H1 (cell line): ENCODE results near the gene CNOT10. TPM values are rescaled to one million over a fixed set of nuclear protein-coding genes. Genes with fewer than 3 reads are reported as not detected.

Experiments
- RNF2 ChIP-seq: fragments of 200-900, 300-1000 bp; sonication (generic); IDR thresholded peaks from 2 replicates; pipeline ENCODE4 v1.7.1; 2016; ENCODE audit warnings: borderline replicate concordance, low read depth, mild to moderate bottlenecking, antibody characterized with exemption, low read length; ENCODE audit not compliant: poor library complexity, severe bottlenecking; ENCODE audit errors: missing control alignments
- SP1 ChIP-seq: IDR thresholded peaks from 2 replicates; pipeline ENCODE4 v1.6.1; 2011; ENCODE audit warnings: low read depth, low read length
- SRF ChIP-seq: IDR thresholded peaks from 2 replicates; pipeline ENCODE4 v1.6.1; 2011; ENCODE audit warnings: mild to moderate bottlenecking, low read depth, low read length, moderate library complexity
- polyA plus RNA-seq, 7 experiments: library from polyadenylated mRNA; depleted of rRNA in 3 of 7; stranded (reverse) in 5 of 7; unstranded in 2 of 7; fragments of >200 nt in 5 of 7; fragments of 200-250 nt in 2 of 7; gene quantifications; 1 replicate in 5 of 7; 2 replicates in 1 of 7; 4 replicates in 1 of 7; pipeline versions ENCODE4 v1.2.1 to v1.2.3, GENCODE V29; 2011 to 2013; ENCODE audit warnings: missing spikeins in 2 of 7, mixed read lengths in 2 of 7
- total RNA-seq: library from RNA; stranded (reverse); fragmentation: NEBNext Ultra II Directional; extraction: Animal tissue kit (Norgen Biotek cat#: 25700); gene quantifications from 2 replicates; pipeline ENCODE4 v1.2.1, GENCODE V29; 2021
- TF ChIP-seq, protein P1 (sequence below): fragments of 300-600 bp; sonication (generic); IDR thresholded peaks from 2 replicates; pipeline ENCODE4 v1.7.1; 2012; ENCODE audit warnings: low read length, moderate library complexity, mild to moderate bottlenecking, inconsistent platforms; ENCODE audit not compliant: insufficient replicate concordance

CNOT10 gene
- total and polyA plus RNA-seq, 2 of the 8 experiments (the other 6 are each of a cell fraction or from before 2014, with no cell fraction given) = 39.9 to 55.9 TPM

DNA sequence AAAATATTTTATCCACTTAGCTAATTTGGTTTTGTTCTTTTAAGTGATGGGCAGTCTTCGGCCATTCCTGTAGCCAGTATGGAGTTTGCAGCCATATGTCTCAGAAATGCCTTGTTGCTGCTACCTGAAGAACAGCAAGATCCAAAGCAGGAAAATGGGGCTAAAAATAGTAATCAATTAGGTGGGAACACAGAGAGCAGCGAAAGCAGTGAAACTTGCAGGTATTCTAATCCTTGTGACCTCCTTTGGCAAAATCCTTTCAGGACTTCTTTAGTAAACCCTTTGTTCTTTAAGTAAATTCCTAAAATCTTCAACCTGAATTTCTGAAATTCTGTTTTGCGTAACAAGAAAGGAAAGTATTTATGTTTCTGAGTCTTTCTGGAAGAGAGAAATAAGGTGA lies 49.8 kb downstream of the CNOT10 start (continued):
- TF ChIP-seq, protein P1, sequence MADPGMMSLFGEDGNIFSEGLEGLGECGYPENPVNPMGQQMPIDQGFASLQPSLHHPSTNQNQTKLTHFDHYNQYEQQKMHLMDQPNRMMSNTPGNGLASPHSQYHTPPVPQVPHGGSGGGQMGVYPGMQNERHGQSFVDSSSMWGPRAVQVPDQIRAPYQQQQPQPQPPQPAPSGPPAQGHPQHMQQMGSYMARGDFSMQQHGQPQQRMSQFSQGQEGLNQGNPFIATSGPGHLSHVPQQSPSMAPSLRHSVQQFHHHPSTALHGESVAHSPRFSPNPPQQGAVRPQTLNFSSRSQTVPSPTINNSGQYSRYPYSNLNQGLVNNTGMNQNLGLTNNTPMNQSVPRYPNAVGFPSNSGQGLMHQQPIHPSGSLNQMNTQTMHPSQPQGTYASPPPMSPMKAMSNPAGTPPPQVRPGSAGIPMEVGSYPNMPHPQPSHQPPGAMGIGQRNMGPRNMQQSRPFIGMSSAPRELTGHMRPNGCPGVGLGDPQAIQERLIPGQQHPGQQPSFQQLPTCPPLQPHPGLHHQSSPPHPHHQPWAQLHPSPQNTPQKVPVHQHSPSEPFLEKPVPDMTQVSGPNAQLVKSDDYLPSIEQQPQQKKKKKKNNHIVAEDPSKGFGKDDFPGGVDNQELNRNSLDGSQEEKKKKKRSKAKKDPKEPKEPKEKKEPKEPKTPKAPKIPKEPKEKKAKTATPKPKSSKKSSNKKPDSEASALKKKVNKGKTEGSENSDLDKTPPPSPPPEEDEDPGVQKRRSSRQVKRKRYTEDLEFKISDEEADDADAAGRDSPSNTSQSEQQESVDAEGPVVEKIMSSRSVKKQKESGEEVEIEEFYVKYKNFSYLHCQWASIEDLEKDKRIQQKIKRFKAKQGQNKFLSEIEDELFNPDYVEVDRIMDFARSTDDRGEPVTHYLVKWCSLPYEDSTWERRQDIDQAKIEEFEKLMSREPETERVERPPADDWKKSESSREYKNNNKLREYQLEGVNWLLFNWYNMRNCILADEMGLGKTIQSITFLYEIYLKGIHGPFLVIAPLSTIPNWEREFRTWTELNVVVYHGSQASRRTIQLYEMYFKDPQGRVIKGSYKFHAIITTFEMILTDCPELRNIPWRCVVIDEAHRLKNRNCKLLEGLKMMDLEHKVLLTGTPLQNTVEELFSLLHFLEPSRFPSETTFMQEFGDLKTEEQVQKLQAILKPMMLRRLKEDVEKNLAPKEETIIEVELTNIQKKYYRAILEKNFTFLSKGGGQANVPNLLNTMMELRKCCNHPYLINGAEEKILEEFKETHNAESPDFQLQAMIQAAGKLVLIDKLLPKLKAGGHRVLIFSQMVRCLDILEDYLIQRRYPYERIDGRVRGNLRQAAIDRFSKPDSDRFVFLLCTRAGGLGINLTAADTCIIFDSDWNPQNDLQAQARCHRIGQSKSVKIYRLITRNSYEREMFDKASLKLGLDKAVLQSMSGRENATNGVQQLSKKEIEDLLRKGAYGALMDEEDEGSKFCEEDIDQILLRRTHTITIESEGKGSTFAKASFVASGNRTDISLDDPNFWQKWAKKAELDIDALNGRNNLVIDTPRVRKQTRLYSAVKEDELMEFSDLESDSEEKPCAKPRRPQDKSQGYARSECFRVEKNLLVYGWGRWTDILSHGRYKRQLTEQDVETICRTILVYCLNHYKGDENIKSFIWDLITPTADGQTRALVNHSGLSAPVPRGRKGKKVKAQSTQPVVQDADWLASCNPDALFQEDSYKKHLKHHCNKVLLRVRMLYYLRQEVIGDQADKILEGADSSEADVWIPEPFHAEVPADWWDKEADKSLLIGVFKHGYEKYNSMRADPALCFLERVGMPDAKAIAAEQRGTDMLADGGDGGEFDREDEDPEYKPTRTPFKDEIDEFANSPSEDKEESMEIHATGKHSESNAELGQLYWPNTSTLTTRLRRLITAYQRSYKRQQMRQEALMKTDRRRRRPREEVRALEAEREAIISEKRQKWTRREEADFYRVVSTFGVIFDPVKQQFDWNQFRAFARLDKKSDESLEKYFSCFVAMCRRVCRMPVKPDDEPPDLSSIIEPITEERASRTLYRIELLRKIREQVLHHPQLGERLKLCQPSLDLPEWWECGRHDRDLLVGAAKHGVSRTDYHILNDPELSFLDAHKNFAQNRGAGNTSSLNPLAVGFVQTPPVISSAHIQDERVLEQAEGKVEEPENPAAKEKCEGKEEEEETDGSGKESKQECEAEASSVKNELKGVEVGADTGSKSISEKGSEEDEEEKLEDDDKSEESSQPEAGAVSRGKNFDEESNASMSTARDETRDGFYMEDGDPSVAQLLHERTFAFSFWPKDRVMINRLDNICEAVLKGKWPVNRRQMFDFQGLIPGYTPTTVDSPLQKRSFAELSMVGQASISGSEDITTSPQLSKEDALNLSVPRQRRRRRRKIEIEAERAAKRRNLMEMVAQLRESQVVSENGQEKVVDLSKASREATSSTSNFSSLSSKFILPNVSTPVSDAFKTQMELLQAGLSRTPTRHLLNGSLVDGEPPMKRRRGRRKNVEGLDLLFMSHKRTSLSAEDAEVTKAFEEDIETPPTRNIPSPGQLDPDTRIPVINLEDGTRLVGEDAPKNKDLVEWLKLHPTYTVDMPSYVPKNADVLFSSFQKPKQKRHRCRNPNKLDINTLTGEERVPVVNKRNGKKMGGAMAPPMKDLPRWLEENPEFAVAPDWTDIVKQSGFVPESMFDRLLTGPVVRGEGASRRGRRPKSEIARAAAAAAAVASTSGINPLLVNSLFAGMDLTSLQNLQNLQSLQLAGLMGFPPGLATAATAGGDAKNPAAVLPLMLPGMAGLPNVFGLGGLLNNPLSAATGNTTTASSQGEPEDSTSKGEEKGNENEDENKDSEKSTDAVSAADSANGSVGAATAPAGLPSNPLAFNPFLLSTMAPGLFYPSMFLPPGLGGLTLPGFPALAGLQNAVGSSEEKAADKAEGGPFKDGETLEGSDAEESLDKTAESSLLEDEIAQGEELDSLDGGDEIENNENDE = peak; percentile 43
- TF ChIP-seq SP1 = no peak
- no peak for TF ChIP-seq SRF
- TF ChIP-seq RNF2 = no peak
